Measurements from ENCODE around the gene SEPTIN1.
A peak's percentile ranks its signal among the peaks of the same experiment; 100 is the strongest.

SEPTIN1 gene

DNA sequence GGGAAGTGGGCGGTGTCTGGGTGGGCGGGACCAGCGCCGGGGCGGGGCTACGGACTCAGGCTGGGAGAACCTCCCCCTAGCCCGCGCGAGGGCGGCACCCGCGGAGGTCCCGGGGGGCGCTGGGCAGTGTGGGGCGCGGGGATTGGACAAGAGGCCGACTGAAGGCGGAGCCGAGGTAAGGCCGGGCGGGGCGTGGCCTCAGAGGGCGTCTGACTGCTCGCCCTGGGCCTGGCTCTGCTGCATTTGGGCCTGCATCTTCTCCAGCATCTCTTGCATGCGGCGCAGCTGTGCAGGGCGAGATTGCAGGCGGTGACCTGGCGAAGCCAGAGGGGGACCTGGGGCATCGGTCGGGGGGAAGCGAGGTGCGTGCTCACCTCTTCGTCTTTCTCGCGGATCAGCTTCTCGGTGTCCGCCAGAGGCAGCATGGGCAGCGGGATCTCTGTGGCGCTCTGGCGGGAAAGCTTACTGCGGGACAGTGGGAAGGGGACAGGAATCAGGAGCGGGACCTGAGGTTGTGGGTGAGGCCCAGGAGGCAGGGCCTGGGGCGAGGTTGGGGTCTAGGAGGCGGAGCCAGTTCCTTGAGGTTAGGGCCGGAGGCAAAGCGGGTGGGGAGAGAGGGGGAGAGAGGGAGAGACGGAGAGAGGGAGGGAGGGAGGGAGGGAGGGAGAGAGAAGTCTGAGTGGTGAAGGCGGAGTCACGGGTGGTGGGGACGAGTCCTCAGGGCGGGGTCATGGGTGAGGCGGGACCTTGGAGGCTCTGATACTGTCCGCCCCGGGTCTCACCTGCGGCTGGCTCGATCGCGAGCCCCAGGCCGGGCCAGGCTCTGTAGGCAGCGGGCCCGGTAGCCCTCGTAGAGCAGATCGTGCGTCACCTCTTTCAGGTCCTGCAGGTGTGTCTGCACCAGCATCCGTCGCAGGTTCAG is 3.9 kb downstream of the SEPTIN1 start (continued):
- TF ChIP-seq, protein P1, sequence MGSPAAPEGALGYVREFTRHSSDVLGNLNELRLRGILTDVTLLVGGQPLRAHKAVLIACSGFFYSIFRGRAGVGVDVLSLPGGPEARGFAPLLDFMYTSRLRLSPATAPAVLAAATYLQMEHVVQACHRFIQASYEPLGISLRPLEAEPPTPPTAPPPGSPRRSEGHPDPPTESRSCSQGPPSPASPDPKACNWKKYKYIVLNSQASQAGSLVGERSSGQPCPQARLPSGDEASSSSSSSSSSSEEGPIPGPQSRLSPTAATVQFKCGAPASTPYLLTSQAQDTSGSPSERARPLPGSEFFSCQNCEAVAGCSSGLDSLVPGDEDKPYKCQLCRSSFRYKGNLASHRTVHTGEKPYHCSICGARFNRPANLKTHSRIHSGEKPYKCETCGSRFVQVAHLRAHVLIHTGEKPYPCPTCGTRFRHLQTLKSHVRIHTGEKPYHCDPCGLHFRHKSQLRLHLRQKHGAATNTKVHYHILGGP (tag by site-specific recombination; IDR thresholded peaks at IDR 0.05) = no peak
- TF ChIP-seq MEIS1 (CRISPR knock-in tag; IDR thresholded peaks at IDR 0.05; ENCODE audit: borderline replicate concordance) (no peak), ZNF530 (tag by site-specific recombination; IDR thresholded peaks at IDR 0.05; ENCODE audit: low read depth) (no peak), ZNF311 (tag by site-specific recombination; IDR thresholded peaks at IDR 0.05; ENCODE audit: borderline replicate concordance) (no peak), ZNF664 (tag by site-specific recombination; IDR thresholded peaks at IDR 0.05) (no peak), GLIS1 (tag by site-specific recombination; IDR thresholded peaks at IDR 0.05) (peak; percentile 72), TSHZ1 (tag by site-specific recombination; IDR thresholded peaks at IDR 0.05; ENCODE audit: borderline replicate concordance) (no peak), ZNF202 (tag by site-specific recombination; IDR thresholded peaks at IDR 0.05; ENCODE audit: borderline replicate concordance) (no peak), ZNF138 (tag by site-specific recombination; IDR thresholded peaks at IDR 0.05; ENCODE audit: borderline replicate concordance) (no peak), TRIM28 (IDR thresholded peaks at IDR 0.05; ENCODE audit: borderline replicate concordance, low read length) (peak; percentile 83; the same call in 1 of the 2 replicates), ZNF423 (tag by site-specific recombination; IDR thresholded peaks at IDR 0.05) (no peak), ZSCAN16 (tag by site-specific recombination; IDR thresholded peaks at IDR 0.05) (no peak), PRDM4 (tag by site-specific recombination; IDR thresholded peaks at IDR 0.05) (peak; percentile 29; the same call in 1 of the 2 replicates), AEBP2 (tag by site-specific recombination; IDR thresholded peaks at IDR 0.05; ENCODE audit: borderline replicate concordance) (no peak), ZNF354C (tag by site-specific recombination; IDR thresholded peaks at IDR 0.05; ENCODE audit: borderline replicate concordance, low read depth) (no peak), ZBTB20 (tag by site-specific recombination; IDR thresholded peaks at IDR 0.05) (peak; percentile 89), ZNF777 (tag by site-specific recombination; IDR thresholded peaks at IDR 0.05; ENCODE audit: borderline replicate concordance) (no peak), ZBTB8A (tag by site-specific recombination; IDR thresholded peaks at IDR 0.05) (peak; percentile 91), SCRT1 (tag by site-specific recombination; IDR thresholded peaks at IDR 0.05; ENCODE audit: borderline replicate concordance) (no peak), ZXDB (tag by site-specific recombination; IDR thresholded peaks at IDR 0.05) (peak; percentile 70; the same call in 1 of the 2 replicates), SP2 (tag by site-specific recombination; IDR thresholded peaks at IDR 0.05) (peak; percentile 97), WT1 (tag by site-specific recombination; IDR thresholded peaks at IDR 0.05) (no peak), ZNF558 (tag by site-specific recombination; IDR thresholded peaks at IDR 0.05) (no peak), OVOL3 (tag by site-specific recombination; IDR thresholded peaks at IDR 0.05) (peak; percentile 78; the same call in 1 of the 2 replicates), HOXA7 (CRISPR knock-in tag; IDR thresholded peaks at IDR 0.05; ENCODE audit: borderline replicate concordance) (no peak), OSR2 (tag by site-specific recombination; IDR thresholded peaks at IDR 0.05) (no peak), YY1 (tag by site-specific recombination; IDR thresholded peaks at IDR 0.05) (no peak)
- TF ChIP-seq, protein P2, sequence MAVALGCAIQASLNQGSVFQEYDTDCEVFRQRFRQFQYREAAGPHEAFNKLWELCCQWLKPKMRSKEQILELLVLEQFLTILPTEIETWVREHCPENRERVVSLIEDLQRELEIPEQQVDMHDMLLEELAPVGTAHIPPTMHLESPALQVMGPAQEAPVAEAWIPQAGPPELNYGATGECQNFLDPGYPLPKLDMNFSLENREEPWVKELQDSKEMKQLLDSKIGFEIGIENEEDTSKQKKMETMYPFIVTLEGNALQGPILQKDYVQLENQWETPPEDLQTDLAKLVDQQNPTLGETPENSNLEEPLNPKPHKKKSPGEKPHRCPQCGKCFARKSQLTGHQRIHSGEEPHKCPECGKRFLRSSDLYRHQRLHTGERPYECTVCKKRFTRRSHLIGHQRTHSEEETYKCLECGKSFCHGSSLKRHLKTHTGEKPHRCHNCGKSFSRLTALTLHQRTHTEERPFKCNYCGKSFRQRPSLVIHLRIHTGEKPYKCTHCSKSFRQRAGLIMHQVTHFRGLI (tag by site-specific recombination; IDR thresholded peaks at IDR 0.05) = no peak

All from HEK293 (cell line).